HepG2 (cell line): ENCODE results near the gene GEMIN2. TPM values are rescaled to one million over a fixed set of nuclear protein-coding genes. Genes with fewer than 3 reads are reported as not detected.

Experiments
- ATAC-seq: fragments of 200-7000 bp; cut with Tn5 transposase; 3 replicates; pipeline ENCODE4 v1.9.1; 2020; ENCODE audit warnings: mild to moderate bottlenecking, moderate library complexity
- BruUV-seq: library from RNA; stranded (reverse); fragments of 400-500 nt; replicated peaks from 2 replicates; lab custom pipeline; 2021; lab: Mats Ljungman, UMichigan
- CTCF ChIA-PET: fragments of 300-600 bp; formaldehyde crosslinking; extraction: SDS; loops from one replicate; lab custom pipeline; 2021; ENCODE audit warnings: low total read pairs, inconsistent platforms, low intra/inter-chr PET ratio; lab: Yijun Ruan, JAX
- POLR2A ChIA-PET: fragments of 350-600 bp; sonication (Branson Sonifier 250); formaldehyde crosslinking; loops from one replicate; lab custom pipeline; 2020; ENCODE audit warnings: antibody characterized with exemption, inconsistent platforms; lab: Yijun Ruan, JAX
- DNase-seq: peaks from one replicate; pipeline ENCODE4 v3.0.0-alpha.2; 2015; ENCODE audit warnings: low spot score
- FAIRE-seq: peaks from 3 replicates; lab custom pipeline; 2011; peaks lifted over from hg19 to GRCh38; lab: Jason Lieb, UNC
- H2AFZ ChIP-seq: one replicate; pipeline ENCODE4 v1.6.1; 2011; ENCODE audit warnings: low read length, inconsistent platforms
- H3K27ac ChIP-seq: fragments of 300-600 bp; 3 replicates; pipeline ENCODE4 v1.8.0; 2011; ENCODE audit warnings: mixed run types, mild to moderate bottlenecking, mixed read lengths, low read length, inconsistent platforms; ENCODE audit not compliant: insufficient read depth; ENCODE audit errors: extremely low read length
- H3K27me3 ChIP-seq, 2 experiments: fragments of 200-600 bp in 1 of 2; 2 replicates in 1 of 2; 3 replicates in 1 of 2; pipeline versions ENCODE4 v1.6.0 to v1.8.0; 2011; ENCODE audit warnings: low read length in 2 of 2, mild to moderate bottlenecking in 2 of 2, moderate library complexity in 2 of 2, inconsistent platforms in 1 of 2; ENCODE audit not compliant: insufficient read depth in 2 of 2, control insufficient read depth in 1 of 2
- H3K36me3 ChIP-seq, 2 experiments: fragments of 200-600 bp in 1 of 2; replicated peaks in 1 of 2; 2 replicates in 1 of 2; 3 replicates in 1 of 2; pipeline versions ENCODE4 v1.5.1 to v1.8.0; 2011; ENCODE audit warnings: low read length in 2 of 2, inconsistent platforms in 1 of 2; ENCODE audit not compliant: insufficient read depth in 2 of 2, control insufficient read depth in 1 of 2
- H3K4me1 ChIP-seq: 2 replicates; pipeline ENCODE4 v1.5.1; 2012; ENCODE audit warnings: low read length, inconsistent platforms; ENCODE audit not compliant: insufficient read depth
- H3K4me2 ChIP-seq: 2 replicates; pipeline ENCODE4 v1.6.0; 2011; ENCODE audit warnings: low read depth, low read length, inconsistent platforms
- H3K4me3 ChIP-seq, 3 experiments: fragments of 200-600 bp in 1 of 3; sonication (generic), shearing (Covaris generic) in 1 of 3; replicated peaks in 1 of 3; 2 replicates each; pipeline ENCODE4 v1.5.1; 2011 to 2016; ENCODE audit warnings: low read length in 3 of 3, inconsistent platforms in 2 of 3, low read depth in 2 of 3, mild to moderate bottlenecking in 2 of 3, control low read depth in 1 of 3, mixed read lengths in 1 of 3; ENCODE audit not compliant: insufficient read depth in 1 of 3
- H3K79me2 ChIP-seq: one replicate; pipeline ENCODE4 v1.6.1; 2011; ENCODE audit warnings: low read length, inconsistent platforms; ENCODE audit not compliant: insufficient read depth
- H3K9ac ChIP-seq: 2 replicates; pipeline ENCODE4 v1.6.0; 2011; ENCODE audit warnings: mild to moderate bottlenecking, low read depth, low read length, inconsistent platforms; ENCODE audit not compliant: insufficient read depth
- H3K9me3 ChIP-seq: 2 replicates; pipeline ENCODE4 v1.5.1; 2012; ENCODE audit warnings: mild to moderate bottlenecking, low read length
- H4K20me1 ChIP-seq: 2 replicates; pipeline ENCODE4 v1.6.0; 2011; ENCODE audit warnings: inconsistent platforms, mild to moderate bottlenecking, low read length, moderate library complexity; ENCODE audit not compliant: insufficient read depth
- ARHGAP35 ChIP-seq: sonication (generic); formaldehyde crosslinking; IDR thresholded peaks from 2 replicates; pipeline ENCODE4 v1.9.0; 2022; ENCODE audit warnings: mild to moderate bottlenecking, inconsistent platforms, moderate library complexity, missing genetic modification reagents, borderline replicate concordance
- FOXP4 ChIP-seq: sonication (generic); formaldehyde crosslinking; IDR thresholded peaks from 2 replicates; pipeline ENCODE4 v1.4.0; 2020; ENCODE audit warnings: missing genetic modification reagents
- NCOA2 ChIP-seq: sonication (generic); formaldehyde crosslinking; IDR thresholded peaks from 2 replicates; pipeline ENCODE4 v1.8.0; 2022; ENCODE audit warnings: inconsistent platforms
- NR2F1 ChIP-seq, 2 experiments: fragments of 450-650 bp in 1 of 2; formaldehyde crosslinking in 1 of 2; IDR thresholded peaks; 2 replicates each; pipeline versions ENCODE4 v1.5.0 to v1.6.1; 2016 to 2020; ENCODE audit warnings: mild to moderate bottlenecking in 1 of 2, missing compliant biosample characterization in 1 of 2, missing genetic modification reagents in 1 of 2, moderate library complexity in 1 of 2
- RAD21 ChIP-seq: fragments of 450-650 bp; formaldehyde crosslinking; IDR thresholded peaks from 2 replicates; pipeline ENCODE4 v1.5.0; 2020; ENCODE audit warnings: mild to moderate bottlenecking
- RBFOX2 ChIP-seq: fragments of 200-400 bp; formaldehyde crosslinking; IDR thresholded peaks from 2 replicates; pipeline ENCODE4 v1.6.1; 2017; ENCODE audit warnings: low read depth, mild to moderate bottlenecking, low read length
- SOX13 ChIP-seq, 3 experiments: fragments of 450-650 bp in 1 of 3; sonication (generic) in 1 of 3; formaldehyde crosslinking in 1 of 3; IDR thresholded peaks in 2 of 3; conservative IDR thresholded peaks in 1 of 3; 2 replicates each; pipeline versions ENCODE4 v1.5.0 to v1.6.1; 2016 to 2020; ENCODE audit warnings: antibody characterized with exemption in 1 of 3, mild to moderate bottlenecking in 1 of 3, missing compliant biosample characterization in 1 of 3, missing genetic modification reagents in 1 of 3, moderate library complexity in 1 of 3
- ZBTB40 ChIP-seq, 2 experiments: fragments of 450-650 bp in 1 of 2; sonication (generic) in 1 of 2; formaldehyde crosslinking in 1 of 2; IDR thresholded peaks; 2 replicates each; pipeline versions ENCODE4 v1.6.1 to v1.8.0; 2016 to 2022; ENCODE audit warnings: antibody characterized with exemption in 1 of 2, mild to moderate bottlenecking in 1 of 2, missing genetic modification reagents in 1 of 2
- ZFP82 ChIP-seq: sonication (generic); formaldehyde crosslinking; IDR thresholded peaks from 2 replicates; pipeline ENCODE4 v1.5.1; 2020; ENCODE audit warnings: mild to moderate bottlenecking, missing genetic modification reagents, borderline replicate concordance
- ZNF101 ChIP-seq: sonication (generic); formaldehyde crosslinking; IDR thresholded peaks from 2 replicates; pipeline ENCODE4 v1.4.0; 2020; ENCODE audit warnings: mild to moderate bottlenecking, low read depth, missing genetic modification reagents, borderline replicate concordance
- WGBS: methylation state at CpG from one replicate; pipeline ENCODE4 v1.1.6; 2017; ENCODE audit warnings: low lambda C conversion rate; 5-methylcytosine and 5-hydroxymethylcytosine counted together
- in situ Hi-C: cut with HindIII; loops from 2 replicates; pipeline ENCODE4 v1.10.0; 2017; ENCODE audit warnings: low pct_unique_long_range_greater_than_20kb; ENCODE audit not compliant: extremely low pct_ligation_motif_present
- intact Hi-C: fragments of 100-400 bp; cut with micrococcal nuclease; formaldehyde crosslinking; loops from one replicate; pipeline ENCODE4 v1.10.0; 2022; ENCODE audit not compliant: unreplicated experiment
- polyA plus RNA-seq, 8 experiments: library from polyadenylated mRNA; depleted of rRNA in 3 of 8; stranded (reverse) in 7 of 8; unstranded in 1 of 8; fragments of >200 nt; fragmentation: Illumina TruSeq in 4 of 8; extraction: Trizol in 4 of 8; gene quantifications; 2 replicates each; pipeline versions ENCODE4 v1.2.1 to v1.2.3, GENCODE V29; 2011 to 2016; ENCODE audit warnings: low read depth in 4 of 8, missing spikeins in 1 of 8, mixed read lengths in 1 of 8; ENCODE audit not compliant: insufficient read depth in 1 of 8
- total RNA-seq, 5 experiments: library from RNA; depleted of rRNA; stranded (reverse); fragments of >200 nt; fragmentation: Illumina TruSeq; extraction: Trizol; gene quantifications; 2 replicates each; pipeline ENCODE4 v1.2.3, GENCODE V29; 2016; ENCODE audit warnings: low read depth in 1 of 5

The GEMIN2 gene
- total and polyA plus RNA-seq, 2 of the 13 experiments (the other 11 are each of a cell fraction or from before 2014, with no cell fraction given): 54.8 to 110 TPM

DNA sequence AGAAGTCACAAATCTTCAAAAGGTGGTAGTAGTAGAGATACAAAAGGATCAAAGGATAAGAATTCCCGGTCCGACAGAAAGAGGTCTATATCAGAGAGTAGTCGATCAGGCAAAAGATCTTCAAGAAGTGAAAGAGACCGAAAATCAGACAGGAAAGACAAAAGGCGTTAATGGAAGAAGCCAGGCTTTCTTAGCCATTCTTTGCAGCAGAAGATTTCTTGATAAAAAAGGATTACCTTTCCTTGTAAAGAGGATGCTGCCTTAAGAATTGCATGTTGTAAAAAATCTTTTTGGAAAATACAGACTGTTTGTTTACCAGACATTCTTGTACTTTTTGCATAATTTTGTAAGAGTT, 67.5 kb downstream of the GEMIN2 start:
- no TSS peak for BruUV-seq
- peaks cover 6% of the 10 kb centered on the region for H4K20me1 ChIP-seq
- H3K27ac ChIP-seq: no peak overlapping the region
- no peaks in the 10 kb centered on the region for H3K27me3 ChIP-seq
- no peak overlapping the region for H3K4me3 ChIP-seq
- 95% methylated on average over 5 of the region's 5 CpGs for WGBS
- FAIRE-seq (no peak), DNase-seq (no peak), ATAC-seq (no peak)
- H3K4me1 ChIP-seq: peaks cover 51% of the 10 kb centered on the region
- CTCF ChIA-PET: no interaction called here
- H3K9ac ChIP-seq: no peak overlapping the region
- peaks cover 25% of the 10 kb centered on the region for H3K79me2 ChIP-seq
- in situ Hi-C loops (no loop called here), intact Hi-C loops (no loop called here)
- POLR2A ChIA-PET: interaction anchor here (0.8 to 9.0 kb wide), 5 partner anchors 10 to 78 kb away, joined by 3 to 99 read pairs (median 4); partner anchors contain the start of genes GEMIN2, SEC23A and TRAPPC6B
- no peak overlapping the region for H2AFZ ChIP-seq
- H3K36me3 ChIP-seq: peaks cover 47 to 77% of the 10 kb centered on the region in 2 experiments
- no peaks in the 10 kb centered on the region for H3K9me3 ChIP-seq
- H3K4me2 ChIP-seq: no peak overlapping the region
- TF ChIP-seq ZBTB40 (IDR thresholded peaks at IDR 0.05) (0 out of 2 replicates have a peak, but pooled peaks have one; percentile 1), ZBTB40 (CRISPR knock-in tag; IDR thresholded peaks at IDR 0.05) (no peak), RAD21 (CRISPR knock-in tag) (0 out of 2 replicates have a peak, but pooled peaks have one; percentile 35), ZNF101 (CRISPR knock-in tag) (no peak), NCOA2 (0 out of 2 replicates have a peak, but pooled peaks have one; percentile 10), FOXP4 (CRISPR knock-in tag) (no peak), RBFOX2 (peak; percentile 81), SOX13 (IDR thresholded peaks at IDR 0.05) (no peak), SOX13 (CRISPR knock-in tag; conservative IDR thresholded peaks at IDR 0.05 in 1 of 2, IDR thresholded peaks at IDR 0.05 in 1 of 2) (peak in 1 of 2 experiments; percentile 59; a peak in 1 of 4 replicates), NR2F1 (CRISPR knock-in tag; IDR thresholded peaks at IDR 0.05) (peak in 1 of 2 experiments; percentile 30; a peak in 1 of 4 replicates), ARHGAP35 (no peak), ZFP82 (CRISPR knock-in tag) (no peak)
